GM23338 (cell line): ENCODE data around the gene SLC35F6. TPM values are rescaled to one million over a fixed set of nuclear protein-coding genes. Genes with fewer than 3 reads are reported as not detected.
A peak's percentile ranks its signal among the peaks of the same experiment; 100 is the strongest.

Experiments used
- ATAC-seq: fragments of 200-7000 bp; cut with Tn5 transposase; 3 replicates; pipeline ENCODE4 v1.9.1; 2020
- DNase-seq: peaks from one replicate; pipeline ENCODE4 v3.0.0-alpha.2; 2015; ENCODE audit warnings: low spot score
- H2AFZ ChIP-seq: fragments of 200-600 bp; sonication (generic); 2 replicates; pipeline ENCODE4 v1.8.0; 2016; ENCODE audit warnings: antibody characterized with exemption, mild to moderate bottlenecking, moderate library complexity
- H3F3A ChIP-seq: fragments of 200-600 bp; sonication (generic); replicated peaks from 2 replicates; pipeline ENCODE4 v1.8.0; 2017; ENCODE audit warnings: antibody characterized with exemption, mixed run types, low read depth
- H3K27ac ChIP-seq: fragments of 200-600 bp; sonication (generic); 2 replicates; pipeline ENCODE4 v1.6.1; 2016; ENCODE audit warnings: low read depth
- H3K27me3 ChIP-seq: fragments of 200-600 bp; sonication (generic); 2 replicates; pipeline ENCODE4 v1.8.0; 2016; ENCODE audit warnings: mild to moderate bottlenecking, mixed run types, moderate library complexity; ENCODE audit not compliant: insufficient read depth
- H3K36me3 ChIP-seq: fragments of 200-600 bp; sonication (generic); 2 replicates; pipeline ENCODE4 v1.8.0; 2016; ENCODE audit warnings: mild to moderate bottlenecking; ENCODE audit not compliant: insufficient read depth
- H3K4me1 ChIP-seq: fragments of 200-600 bp; sonication (generic); 2 replicates; pipeline ENCODE4 v1.8.0; 2016; ENCODE audit warnings: mild to moderate bottlenecking, moderate library complexity; ENCODE audit not compliant: insufficient read depth
- H3K4me2 ChIP-seq: fragments of 200-600 bp; sonication (generic); 2 replicates; pipeline ENCODE4 v1.7.1; 2017; ENCODE audit warnings: mixed run types
- H3K4me3 ChIP-seq: fragments of 200-600 bp; sonication (generic); 2 replicates; pipeline ENCODE4 v1.6.1; 2016; ENCODE audit warnings: mixed run types
- H3K79me2 ChIP-seq: fragments of 200-600 bp; sonication (generic); replicated peaks from 2 replicates; pipeline ENCODE4 v1.8.0; 2017; ENCODE audit warnings: mild to moderate bottlenecking; ENCODE audit not compliant: insufficient read depth
- H3K9me2 ChIP-seq: fragments of 200-600 bp; sonication (generic); 2 replicates; pipeline ENCODE4 v1.8.0; 2017; ENCODE audit not compliant: insufficient read depth
- H4K20me1 ChIP-seq: fragments of 200-600 bp; sonication (generic); replicated peaks from 2 replicates; pipeline ENCODE4 v1.8.0; 2017; ENCODE audit warnings: mild to moderate bottlenecking; ENCODE audit not compliant: insufficient read depth
- H3K27ac Mint-ChIP-seq: 2 replicates; pipeline ENCODE4 v1.8.0; 2020; ENCODE audit warnings: inconsistent platforms, mild to moderate bottlenecking, moderate library complexity, mixed read lengths
- H3K27me3 Mint-ChIP-seq: 3 replicates; pipeline ENCODE4 v1.8.0; 2022; ENCODE audit warnings: low read depth, mild to moderate bottlenecking, moderate library complexity, mixed read lengths, inconsistent platforms; ENCODE audit not compliant: insufficient read depth, poor library complexity
- H3K36me3 Mint-ChIP-seq: 3 replicates; pipeline ENCODE4 v1.8.0; 2021; ENCODE audit warnings: low read depth, mild to moderate bottlenecking, inconsistent platforms, moderate library complexity, mixed read lengths
- H3K4me1 Mint-ChIP-seq: 3 replicates; pipeline ENCODE4 v1.8.0; 2020; ENCODE audit warnings: mild to moderate bottlenecking, inconsistent platforms, mixed read lengths
- H3K4me3 Mint-ChIP-seq: 3 replicates; pipeline ENCODE4 v1.8.0; 2021; ENCODE audit warnings: moderate library complexity, mild to moderate bottlenecking, inconsistent platforms, mixed read lengths
- H3K9me3 Mint-ChIP-seq: 3 replicates; pipeline ENCODE4 v1.8.0; 2020; ENCODE audit warnings: moderate library complexity, mild to moderate bottlenecking, inconsistent platforms, mixed read lengths
- CREB1 ChIP-seq: fragments of 250-450 bp; sonication (Bioruptor Pico); IDR thresholded peaks from 2 replicates; pipeline ENCODE4 v1.5.0; 2020; ENCODE audit warnings: low read depth, mild to moderate bottlenecking, moderate library complexity
- CTCF ChIP-seq, 2 experiments: fragments of 200-600 bp in 1 of 2; sonication (generic) in 1 of 2; conservative IDR thresholded peaks; 2 replicates each; pipeline versions ENCODE4 v1.5.1 to v1.6.1; 2016 to 2017; ENCODE audit warnings: antibody characterized with exemption in 2 of 2, low read depth in 2 of 2, mild to moderate bottlenecking in 2 of 2, moderate library complexity in 1 of 2
- ETS1 ChIP-seq: IDR thresholded peaks from 2 replicates; pipeline ENCODE4 v1.6.1; 2016; ENCODE audit warnings: antibody characterized with exemption
- EZH2 ChIP-seq: fragments of 200-600 bp; sonication (generic); IDR thresholded peaks from one replicate; pipeline ENCODE4 v1.8.0; 2017; ENCODE audit warnings: antibody characterized with exemption, mild to moderate bottlenecking, low read depth; ENCODE audit not compliant: unreplicated experiment
- EZH2phosphoT487 ChIP-seq: fragments of 200-600 bp; sonication (generic); IDR thresholded peaks from one replicate; pipeline ENCODE4 v1.8.1; 2018; ENCODE audit warnings: antibody characterized with exemption; ENCODE audit not compliant: unreplicated experiment
- JUNB ChIP-seq: IDR thresholded peaks from one replicate; pipeline ENCODE4 v1.6.1; 2016; ENCODE audit warnings: antibody characterized with exemption; ENCODE audit not compliant: unreplicated experiment
- NANOG ChIP-seq: IDR thresholded peaks from 2 replicates; pipeline ENCODE4 v1.6.1; 2016; ENCODE audit warnings: antibody characterized with exemption, borderline replicate concordance
- POLR2AphosphoS5 ChIP-seq: IDR thresholded peaks from 2 replicates; pipeline ENCODE4 v1.6.1; 2016; ENCODE audit warnings: antibody characterized with exemption, low read depth
- REST ChIP-seq: IDR thresholded peaks from one replicate; pipeline ENCODE4 v1.6.1; 2018; ENCODE audit warnings: antibody characterized with exemption; ENCODE audit not compliant: unreplicated experiment
- STAT1 ChIP-seq: IDR thresholded peaks from one replicate; pipeline ENCODE4 v1.6.1; 2016; ENCODE audit warnings: antibody characterized with exemption; ENCODE audit not compliant: unreplicated experiment
- ZNF114 ChIP-seq: fragments of 250-450 bp; sonication (Bioruptor Pico); IDR thresholded peaks from 2 replicates; pipeline ENCODE4 v1.5.0; 2020; ENCODE audit warnings: mild to moderate bottlenecking, moderate library complexity
- ZNF331 ChIP-seq: fragments of 250-450 bp; sonication (Bioruptor Pico); IDR thresholded peaks from 2 replicates; pipeline ENCODE4 v1.5.0; 2020; ENCODE audit warnings: low read depth, mild to moderate bottlenecking, moderate library complexity
- ZNF462 ChIP-seq: fragments of 250-450 bp; sonication (Bioruptor Pico); IDR thresholded peaks from 2 replicates; pipeline ENCODE4 v1.5.0; 2020; ENCODE audit warnings: mild to moderate bottlenecking, moderate library complexity
- polyA plus RNA-seq: library from polyadenylated mRNA; unstranded; fragments of >200 nt; fragmentation: Nextera tagmentation; extraction: Ambion mirVana; gene quantifications from 2 replicates; pipeline ENCODE4 v1.2.1, GENCODE V29; 2016
- total RNA-seq: library from RNA; depleted of rRNA; stranded (reverse); fragments of >200 nt; shearing (Covaris generic); gene quantifications from 2 replicates; pipeline ENCODE4 v1.2.3, GENCODE V29; 2014

SLC35F6 gene
- total and polyA plus RNA-seq, 2 experiments from 2014 or later = 6.0 to 15.0 TPM

GRCh38 chr2:26784570-26785234, 20.6 kb downstream of the SLC35F6 start:
- no peaks in the 10 kb centered on the region for H3K9me2 ChIP-seq
- H3K4me1 ChIP-seq = no peaks in the 10 kb centered on the region
- H3K9me3 Mint-ChIP-seq = no peaks in the 10 kb centered on the region; the same call in 2 of the 3 replicates
- H3K36me3 ChIP-seq = no peaks in the 10 kb centered on the region
- no peak overlapping the region for H3K27ac ChIP-seq
- H2AFZ ChIP-seq = peak overlapping the region; percentile 47; the same call in 1 of the 2 replicates
- TF ChIP-seq ZNF462 (CRISPR knock-in tag) (no peak), REST (no peak), POLR2AphosphoS5 (no peak), ZNF331 (CRISPR knock-in tag) (no peak), CREB1 (CRISPR knock-in tag) (no peak), EZH2phosphoT487 (no peak), STAT1 (no peak), ETS1 (no peak), NANOG (no peak), EZH2 (no peak), JUNB (no peak), CTCF (conservative IDR thresholded peaks at IDR 0.05; ENCODE audit: low read depth in 2 of 2) (no peak), ZNF114 (no peak)
- peak overlapping the region; percentile 73 for H3K4me3 Mint-ChIP-seq
- H3K27me3 Mint-ChIP-seq = peaks cover 9% of the 10 kb centered on the region
- DNase-seq (no peak), ATAC-seq (no peak)
- H3K4me1 Mint-ChIP-seq = peaks cover 13% of the 10 kb centered on the region
- no peaks in the 10 kb centered on the region; the same call in 1 of the 2 replicates for H3F3A ChIP-seq
- 0 out of 2 replicates have a peak, but pooled peaks cover 4% of the 10 kb centered on the region for H3K27me3 ChIP-seq
- H3K27ac Mint-ChIP-seq = no peak overlapping the region
- peaks cover 13% of the 10 kb centered on the region for H3K36me3 Mint-ChIP-seq
- H4K20me1 ChIP-seq = peaks cover 12% of the 10 kb centered on the region; the same call in 1 of the 2 replicates
- H3K4me2 ChIP-seq = peak overlapping the region; percentile 68
- peaks cover 24% of the 10 kb centered on the region for H3K79me2 ChIP-seq
- peak overlapping the region; percentile 48; the same call in 1 of the 2 replicates for H3K4me3 ChIP-seq
